Ecto neural progenitor cell (in vitro differentiated cells): ENCODE data around the gene SFXN2.

Source experiments
- DNase-seq: peaks from one replicate; pipeline ENCODE4 v3.0.0-alpha.2; 2018; ENCODE audit warnings: low spot score

The SFXN2 gene

GRCh38 chr10:102777711-102778453 is 63.4 kb downstream of the SFXN2 start:
- peak; percentile 53 for DNase-seq

GRCh38 chr10:102778781-102779180 is 64.3 kb downstream of the SFXN2 start:
- no peak for DNase-seq

GRCh38 chr10:102779680-102780526 is 65.5 kb downstream of the SFXN2 start:
- no peak for DNase-seq

GRCh38 chr10:102780527-102780808 is 66.0 kb downstream of the SFXN2 start:
- no peak for DNase-seq

GRCh38 chr10:102781090-102781920 is 66.9 kb downstream of the SFXN2 start:
- DNase-seq = no peak

GRCh38 chr10:102781921-102782557 is 67.6 kb downstream of the SFXN2 start:
- DNase-seq = no peak

GRCh38 chr10:102782673-102783551 is 68.5 kb downstream of the SFXN2 start:
- no peak for DNase-seq

- DNase-seq = no peak
Observed at GRCh38 chr10:102783568-102783967, 69.1 kb downstream of the SFXN2 start.

GRCh38 chr10:102785818-102786217 is 71.4 kb downstream of the SFXN2 start:
- no peak for DNase-seq

GRCh38 chr10:102791754-102792395 is 77.4 kb downstream of the SFXN2 start:
- no peak for DNase-seq
